SK-N-SH treated with all-trans-retinoic acid at 6 μM for 48 hours (cell line): Measurements from ENCODE around the gene RDX.
"Not testable (repeated sequence)": the region's sequence is repeated elsewhere in the genome, so short reads cannot be mapped to it uniquely, and the experiment has no call there.

ENCODE experiments used
- ATAC-seq: fragments of 200-7000 bp; cut with Tn5 transposase; 3 replicates; pipeline ENCODE4 v1.9.1; 2020; ENCODE audit warnings: mild to moderate bottlenecking, moderate library complexity
- ARNTL ChIP-seq: fragments of 450-650 bp; formaldehyde crosslinking; IDR thresholded peaks from 2 replicates; pipeline ENCODE4 v1.5.0; 2020; ENCODE audit warnings: low read depth, mild to moderate bottlenecking, moderate library complexity, borderline replicate concordance
- BACH2 ChIP-seq: fragments of 250-450 bp; sonication (Bioruptor Pico); IDR thresholded peaks from 2 replicates; pipeline ENCODE4 v1.9.0; 2021; ENCODE audit warnings: mild to moderate bottlenecking, borderline replicate concordance
- CREB5 ChIP-seq: fragments of 250-450 bp; sonication (Bioruptor Pico); IDR thresholded peaks from 2 replicates; pipeline ENCODE4 v1.5.1; 2020; ENCODE audit warnings: low read depth, mild to moderate bottlenecking, moderate library complexity
- CSDC2 ChIP-seq: fragments of 250-450 bp; sonication (Bioruptor Pico); IDR thresholded peaks from 2 replicates; pipeline ENCODE4 v1.5.0; 2020; ENCODE audit warnings: mild to moderate bottlenecking, moderate library complexity
- CSRNP3 ChIP-seq: fragments of 250-450 bp; sonication (Bioruptor Pico); IDR thresholded peaks from 2 replicates; pipeline ENCODE4 v1.5.1; 2021; ENCODE audit warnings: mild to moderate bottlenecking, moderate library complexity
- ESRRG ChIP-seq: fragments of 250-450 bp; sonication (Bioruptor Pico); IDR thresholded peaks from 2 replicates; pipeline ENCODE4 v1.6.1; 2021; ENCODE audit warnings: mild to moderate bottlenecking
- GLIS3 ChIP-seq: fragments of 250-450 bp; sonication (Bioruptor Pico); IDR thresholded peaks from 2 replicates; pipeline ENCODE4 v1.5.0; 2020; ENCODE audit warnings: mild to moderate bottlenecking, moderate library complexity
- ISL1 ChIP-seq: fragments of 250-450 bp; sonication (Bioruptor Pico); IDR thresholded peaks from 2 replicates; pipeline ENCODE4 v2.1.2; 2022; ENCODE audit warnings: mild to moderate bottlenecking, moderate library complexity
- OSR1 ChIP-seq: fragments of 250-450 bp; sonication (Bioruptor Pico); IDR thresholded peaks from 2 replicates; pipeline ENCODE4 v1.8.0; 2022; ENCODE audit warnings: moderate library complexity, mild to moderate bottlenecking, inconsistent platforms
- PATZ1 ChIP-seq: fragments of 250-450 bp; sonication (Bioruptor Pico); IDR thresholded peaks from 2 replicates; pipeline ENCODE4 v1.8.0; 2020; ENCODE audit warnings: mild to moderate bottlenecking, moderate library complexity, borderline replicate concordance
- POU6F1 ChIP-seq: fragments of 250-450 bp; sonication (Bioruptor Pico); IDR thresholded peaks from 2 replicates; pipeline ENCODE4 v1.8.0; 2021; ENCODE audit warnings: low read depth, mild to moderate bottlenecking, moderate library complexity, borderline replicate concordance
- PPARA ChIP-seq: fragments of 250-450 bp; sonication (Bioruptor Pico); IDR thresholded peaks from 2 replicates; pipeline ENCODE4 v1.5.0; 2020; ENCODE audit warnings: mild to moderate bottlenecking, borderline replicate concordance
- RARB ChIP-seq: fragments of 250-450 bp; sonication (Bioruptor Pico); IDR thresholded peaks from 2 replicates; pipeline ENCODE4 v1.8.0; 2021; ENCODE audit warnings: mild to moderate bottlenecking, moderate library complexity
- SNAI2 ChIP-seq: fragments of 250-450 bp; sonication (Bioruptor Pico); IDR thresholded peaks from 2 replicates; pipeline ENCODE4 v1.5.0; 2020; ENCODE audit warnings: mild to moderate bottlenecking, moderate library complexity
- TCF4 ChIP-seq: fragments of 250-450 bp; sonication (Bioruptor Pico); IDR thresholded peaks from 2 replicates; pipeline ENCODE4 v1.8.0; 2021; ENCODE audit warnings: mild to moderate bottlenecking, moderate library complexity, borderline replicate concordance
- TOX ChIP-seq: fragments of 250-450 bp; sonication (Bioruptor Pico); IDR thresholded peaks from 2 replicates; pipeline ENCODE4 v1.8.0; 2021; ENCODE audit warnings: mild to moderate bottlenecking, moderate library complexity, borderline replicate concordance
- TSHZ2 ChIP-seq: fragments of 250-450 bp; sonication (Bioruptor Pico); IDR thresholded peaks from 2 replicates; pipeline ENCODE4 v1.5.0; 2020; ENCODE audit warnings: mild to moderate bottlenecking, moderate library complexity
- ZFP3 ChIP-seq: fragments of 250-450 bp; sonication (Bioruptor Pico); IDR thresholded peaks from 2 replicates; pipeline ENCODE4 v1.5.0; 2020; ENCODE audit warnings: mild to moderate bottlenecking, moderate library complexity
- ZFP30 ChIP-seq: fragments of 450-650 bp; formaldehyde crosslinking; IDR thresholded peaks from 2 replicates; pipeline ENCODE4 v1.5.0; 2022; ENCODE audit warnings: mild to moderate bottlenecking, moderate library complexity
- ZNF70 ChIP-seq: fragments of 450-650 bp; formaldehyde crosslinking; IDR thresholded peaks from 2 replicates; pipeline ENCODE4 v1.5.0; 2020; ENCODE audit warnings: mild to moderate bottlenecking, moderate library complexity
- ZNF8 ChIP-seq: fragments of 450-650 bp; formaldehyde crosslinking; IDR thresholded peaks from 2 replicates; pipeline ENCODE4 v1.5.0; 2020; ENCODE audit warnings: mild to moderate bottlenecking, moderate library complexity

Gene RDX

GRCh38 chr11:110217223-110217877 lies 79.1 kb downstream of the RDX start:
- no peak; the same call in 2 of the 3 replicates for ATAC-seq
- TF ChIP-seq ISL1 (CRISPR knock-in tag) (no peak), ARNTL (CRISPR knock-in tag) (no peak), PATZ1 (CRISPR knock-in tag) (no peak), ZFP30 (CRISPR knock-in tag) (no peak), ZNF8 (CRISPR knock-in tag) (no peak), RARB (no peak), CSRNP3 (CRISPR knock-in tag) (no peak), GLIS3 (no peak), TOX (CRISPR knock-in tag) (no peak), BACH2 (no peak), TSHZ2 (CRISPR knock-in tag) (no peak), ESRRG (no peak), TCF4 (no peak), CREB5 (CRISPR knock-in tag) (no peak), SNAI2 (CRISPR knock-in tag) (no peak), POU6F1 (CRISPR knock-in tag) (no peak)

- ATAC-seq, result not testable (repeated sequence)
These were observed 87.1 kb downstream of the RDX start for GRCh38 chr11:110209313-110209694.

GRCh38 chr11:110208678-110209312 lies 87.6 kb downstream of the RDX start:
- not testable (repeated sequence) for ATAC-seq

- no peak for ATAC-seq
- no peak for TF ChIP-seq PATZ1 (CRISPR knock-in tag)
- no peak for TF ChIP-seq ZFP3 (CRISPR knock-in tag)
- no peak for TF ChIP-seq RARB
- no peak for TF ChIP-seq ZNF8 (CRISPR knock-in tag)
- TF ChIP-seq SNAI2 (CRISPR knock-in tag), result no peak
- TF ChIP-seq TSHZ2 (CRISPR knock-in tag), result no peak
- no peak for TF ChIP-seq ISL1 (CRISPR knock-in tag)
- no peak for TF ChIP-seq ZNF70
- TF ChIP-seq OSR1 (CRISPR knock-in tag), result no peak
- no peak for TF ChIP-seq PPARA (CRISPR knock-in tag)
- no peak for TF ChIP-seq CSDC2 (CRISPR knock-in tag)
These were observed 89.3 kb downstream of the RDX start for GRCh38 chr11:110207123-110207522.
